HEK293 (cell line): ENCODE measurements around the gene SCGB3A2.

Experiments
- CTCF ChIA-PET: fragments of 350-600 bp; formaldehyde crosslinking; extraction: SDS; loops from one replicate; lab custom pipeline; 2021; ENCODE audit warnings: antibody characterized with exemption; lab: Yijun Ruan, JAX
- POLR2A ChIA-PET: fragments of 300-600 bp; formaldehyde crosslinking; extraction: SDS; loops from one replicate; lab custom pipeline; 2020; ENCODE audit warnings: antibody characterized with exemption, inconsistent platforms; lab: Yijun Ruan, JAX
- H3K27ac ChIP-seq: fragments of 200-500 bp; sonication (Bioruptor generic); 2 replicates; pipeline ENCODE4 v1.5.1; 2014; ENCODE audit warnings: low read depth, low read length, control low read depth, inconsistent platforms; ENCODE audit errors: extremely low read depth
- H3K36me3 ChIP-seq, 2 experiments: fragments of 200-500 bp in 1 of 2; sonication (Bioruptor generic) in 1 of 2; 1 replicate in 1 of 2; 2 replicates in 1 of 2; pipeline ENCODE4 v1.5.1; 2014 to 2017; ENCODE audit warnings: inconsistent platforms in 2 of 2, low read length in 2 of 2; ENCODE audit not compliant: control insufficient read depth in 2 of 2, insufficient read depth in 1 of 2
- H3K4me1 ChIP-seq: fragments of 200-500 bp; sonication (Bioruptor generic); 2 replicates; pipeline ENCODE4 v1.5.1; 2014; ENCODE audit warnings: mild to moderate bottlenecking, low read length, inconsistent platforms; ENCODE audit not compliant: control insufficient read depth, insufficient read depth
- H3K4me3 ChIP-seq: 2 replicates; pipeline ENCODE4 v1.5.1; 2011; ENCODE audit warnings: low read depth, mild to moderate bottlenecking, control low read depth, low read length, moderate library complexity
- H3K9me3 ChIP-seq: fragments of 200-500 bp; sonication (Bioruptor generic); 2 replicates; pipeline ENCODE4 v1.5.1; 2014; ENCODE audit warnings: low read depth, low read length, inconsistent platforms; ENCODE audit not compliant: control insufficient read depth, insufficient read depth
- GLIS1 ChIP-seq: fragments of 450-650 bp; formaldehyde crosslinking; IDR thresholded peaks from 2 replicates; pipeline ENCODE4 v1.5.1; 2016; ENCODE audit warnings: missing biosample characterization, missing genetic modification characterization
- HOXC10 ChIP-seq: sonication (generic); formaldehyde crosslinking; IDR thresholded peaks from 2 replicates; pipeline ENCODE4 v1.8.1; 2023; ENCODE audit warnings: mild to moderate bottlenecking, missing genetic modification reagents
- IKZF3 ChIP-seq: fragments of 450-650 bp; IDR thresholded peaks from 2 replicates; pipeline ENCODE4 v1.5.0; 2018; ENCODE audit warnings: missing biosample characterization, mild to moderate bottlenecking, missing genetic modification characterization, moderate library complexity
- KLF7 ChIP-seq: fragments of 450-650 bp; formaldehyde crosslinking; IDR thresholded peaks from 2 replicates; pipeline ENCODE4 v1.5.1; 2016; ENCODE audit warnings: missing biosample characterization, missing genetic modification characterization, borderline replicate concordance
- MYNN ChIP-seq: fragments of 450-650 bp; formaldehyde crosslinking; IDR thresholded peaks from 2 replicates; pipeline ENCODE4 v1.5.1; 2016; ENCODE audit warnings: missing biosample characterization, missing genetic modification characterization, borderline replicate concordance
- MZF1 ChIP-seq: fragments of 450-650 bp; formaldehyde crosslinking; IDR thresholded peaks from 2 replicates; pipeline ENCODE4 v1.5.1; 2017; ENCODE audit warnings: missing biosample characterization, missing genetic modification characterization, borderline replicate concordance
- SETDB1 ChIP-seq: IDR thresholded peaks from one replicate; pipeline ENCODE4 v1.6.1; 2017; ENCODE audit warnings: mild to moderate bottlenecking, low read length, moderate library complexity, mixed read lengths; ENCODE audit not compliant: insufficient read length
- SP7 ChIP-seq: fragments of 450-650 bp; formaldehyde crosslinking; IDR thresholded peaks from 2 replicates; pipeline ENCODE4 v1.5.1; 2016; ENCODE audit warnings: missing biosample characterization, missing genetic modification characterization
- ZBTB26 ChIP-seq: fragments of 450-650 bp; formaldehyde crosslinking; optimal IDR thresholded peaks from 2 replicates; pipeline ENCODE3; 2016; ENCODE audit warnings: missing biosample characterization, mild to moderate bottlenecking, missing genetic modification characterization
- ZFP41 ChIP-seq: fragments of 450-650 bp; formaldehyde crosslinking; IDR thresholded peaks from 2 replicates; pipeline ENCODE4 v1.5.1; 2016; ENCODE audit warnings: missing biosample characterization, missing genetic modification characterization, borderline replicate concordance
- ZFP69B ChIP-seq: fragments of 450-650 bp; formaldehyde crosslinking; IDR thresholded peaks from 2 replicates; pipeline ENCODE4 v1.5.1; 2016; ENCODE audit warnings: missing biosample characterization, missing genetic modification characterization
- ZNF133 ChIP-seq: fragments of 450-650 bp; formaldehyde crosslinking; IDR thresholded peaks from 2 replicates; pipeline ENCODE4 v1.5.1; 2016; ENCODE audit warnings: missing biosample characterization, missing genetic modification characterization
- ZNF146 ChIP-seq: fragments of 450-650 bp; formaldehyde crosslinking; IDR thresholded peaks from 2 replicates; pipeline ENCODE4 v1.5.1; 2016; ENCODE audit warnings: missing biosample characterization, missing genetic modification characterization
- ZNF174 ChIP-seq: fragments of 450-650 bp; formaldehyde crosslinking; IDR thresholded peaks from 2 replicates; pipeline ENCODE4 v1.5.0; 2017; ENCODE audit warnings: missing biosample characterization, mild to moderate bottlenecking, missing genetic modification characterization
- ZNF175 ChIP-seq: fragments of 450-650 bp; formaldehyde crosslinking; IDR thresholded peaks from 2 replicates; pipeline ENCODE4 v1.5.1; 2016; ENCODE audit warnings: missing biosample characterization, missing genetic modification characterization
- ZNF211 ChIP-seq: fragments of 450-650 bp; formaldehyde crosslinking; IDR thresholded peaks from 2 replicates; pipeline ENCODE4 v1.5.1; 2016; ENCODE audit warnings: low read depth, missing biosample characterization, missing genetic modification characterization
- ZNF266 ChIP-seq: fragments of 450-650 bp; formaldehyde crosslinking; IDR thresholded peaks from 2 replicates; pipeline ENCODE4 v1.5.1; 2016; ENCODE audit warnings: missing biosample characterization, missing genetic modification characterization, low read depth
- ZNF366 ChIP-seq: fragments of 450-650 bp; formaldehyde crosslinking; conservative IDR thresholded peaks from 2 replicates; pipeline ENCODE4 v1.5.1; 2016; ENCODE audit warnings: missing biosample characterization, missing genetic modification characterization
- ZNF394 ChIP-seq: fragments of 450-650 bp; formaldehyde crosslinking; IDR thresholded peaks from 2 replicates; pipeline ENCODE4 v1.5.1; 2016; ENCODE audit warnings: missing biosample characterization, missing genetic modification characterization, mild to moderate bottlenecking, moderate library complexity, borderline replicate concordance
- ZNF398 ChIP-seq: fragments of 450-650 bp; formaldehyde crosslinking; IDR thresholded peaks from 2 replicates; pipeline ENCODE4 v1.5.1; 2017; ENCODE audit warnings: missing biosample characterization, missing genetic modification characterization
- ZNF514 ChIP-seq: fragments of 450-650 bp; formaldehyde crosslinking; IDR thresholded peaks from 2 replicates; pipeline ENCODE4 v1.5.1; 2016; ENCODE audit warnings: missing biosample characterization, missing genetic modification characterization
- ZNF529 ChIP-seq: fragments of 450-650 bp; formaldehyde crosslinking; IDR thresholded peaks from 2 replicates; pipeline ENCODE4 v1.5.1; 2017; ENCODE audit warnings: missing genetic modification characterization, missing biosample characterization; ENCODE audit not compliant: insufficient replicate concordance
- ZNF621 ChIP-seq: fragments of 450-650 bp; formaldehyde crosslinking; IDR thresholded peaks from 2 replicates; pipeline ENCODE4 v1.5.1; 2017; ENCODE audit warnings: missing biosample characterization, missing genetic modification characterization
- ZNF639 ChIP-seq: fragments of 450-650 bp; formaldehyde crosslinking; IDR thresholded peaks from 2 replicates; pipeline ENCODE4 v1.5.1; 2016; ENCODE audit warnings: missing biosample characterization, missing genetic modification characterization
- ZNF654 ChIP-seq: fragments of 450-650 bp; formaldehyde crosslinking; IDR thresholded peaks from 2 replicates; pipeline ENCODE4 v1.5.1; 2016; ENCODE audit warnings: low read depth, missing biosample characterization, missing genetic modification characterization
- ZNF664 ChIP-seq: fragments of 450-650 bp; formaldehyde crosslinking; IDR thresholded peaks from 2 replicates; pipeline ENCODE4 v1.5.1; 2016; ENCODE audit warnings: missing biosample characterization, missing genetic modification characterization
- ZNF76 ChIP-seq: fragments of 450-650 bp; formaldehyde crosslinking; IDR thresholded peaks from 2 replicates; pipeline ENCODE4; 2016; ENCODE audit warnings: low read depth, missing biosample characterization, missing genetic modification characterization, borderline replicate concordance
- ZNF837 ChIP-seq: fragments of 450-650 bp; formaldehyde crosslinking; IDR thresholded peaks from 2 replicates; pipeline ENCODE4 v1.5.1; 2016; ENCODE audit warnings: missing biosample characterization, missing genetic modification characterization
- ZSCAN18 ChIP-seq: fragments of 450-650 bp; formaldehyde crosslinking; IDR thresholded peaks from 2 replicates; pipeline ENCODE4 v1.5.1; 2016; ENCODE audit warnings: missing biosample characterization, missing genetic modification characterization
- ZSCAN30 ChIP-seq: fragments of 450-650 bp; IDR thresholded peaks from 2 replicates; pipeline ENCODE4 v1.5.1; 2018; ENCODE audit warnings: missing biosample characterization, mild to moderate bottlenecking, missing genetic modification characterization, moderate library complexity
- ZSCAN5A ChIP-seq: fragments of 450-650 bp; formaldehyde crosslinking; IDR thresholded peaks from 2 replicates; pipeline ENCODE4 v1.5.1; 2016; ENCODE audit warnings: missing biosample characterization, missing genetic modification characterization

The SCGB3A2 gene

GRCh38 chr5:147895864-147896263 lies 17.4 kb downstream of the SCGB3A2 start:
- POLR2A ChIA-PET: no interaction called here

GRCh38 chr5:147898875-147899401 lies 20.4 kb downstream of the SCGB3A2 start:
- H3K4me1 ChIP-seq: no peaks in the 10 kb centered on the region
- no peaks in the 10 kb centered on the region for H3K36me3 ChIP-seq
- H3K4me3 ChIP-seq: no peak overlapping the region
- ChIA-PET POLR2A (no interaction called here), CTCF (no interaction called here)
- no peaks in the 10 kb centered on the region for H3K9me3 ChIP-seq
- H3K27ac ChIP-seq: no peak overlapping the region
- TF ChIP-seq ZFP41 (tag by site-specific recombination) (no peak), KLF7 (tag by site-specific recombination) (no peak), ZNF529 (tag by site-specific recombination) (no peak), ZFP69B (tag by site-specific recombination) (no peak), ZNF133 (tag by site-specific recombination) (no peak), ZNF146 (tag by site-specific recombination) (no peak), ZNF837 (tag by site-specific recombination) (no peak), ZNF175 (tag by site-specific recombination) (no peak), ZNF621 (tag by site-specific recombination) (no peak), ZNF639 (no peak), ZNF76 (tag by site-specific recombination) (no peak), GLIS1 (tag by site-specific recombination) (no peak), ZNF394 (no peak), HOXC10 (CRISPR knock-in tag) (no peak)

More at GRCh38 chr5:147895864-147896263, 17.4 kb downstream of the SCGB3A2 start:
- Histone ChIP-seq H3K4me1 (no peaks in the 10 kb centered on the region), H3K9me3 (no peaks in the 10 kb centered on the region), H3K36me3 (no peaks in the 10 kb centered on the region), H3K27ac (no peak overlapping the region), H3K4me3 (no peak overlapping the region)
- TF ChIP-seq ZNF398 (no peak), SP7 (tag by site-specific recombination) (no peak), ZBTB26 (tag by site-specific recombination) (no peak), ZNF654 (tag by site-specific recombination) (no peak), MZF1 (tag by site-specific recombination) (no peak), ZNF366 (tag by site-specific recombination) (no peak), IKZF3 (tag by site-specific recombination) (no peak), ZSCAN30 (tag by site-specific recombination) (no peak), ZNF211 (no peak), SETDB1 (no peak), MYNN (tag by site-specific recombination) (no peak), ZNF266 (no peak), ZNF664 (tag by site-specific recombination) (no peak), ZSCAN5A (tag by site-specific recombination) (no peak), ZNF514 (tag by site-specific recombination) (no peak), ZNF174 (tag by site-specific recombination) (no peak), ZSCAN18 (tag by site-specific recombination) (no peak)
- CTCF ChIA-PET: interaction anchor here (0.9 to 1.0 kb wide), 2 partner anchors 8 to 9 kb away, joined by 3 to 5 read pairs; no protein-coding TSS in a partner anchor
